HG02884 (cell line): ENCODE measurements around the gene ESYT1.
"Not testable (repeated sequence)": the region's sequence is repeated elsewhere in the genome, so short reads cannot be mapped to it uniquely, and the experiment has no call there.

ENCODE experiments used
- ATAC-seq: cut with Tn5 transposase; IDR thresholded peaks from one replicate; pipeline ENCODE4 v1.9.1; 2021; ENCODE audit warnings: mild to moderate bottlenecking, moderate library complexity; ENCODE audit not compliant: unreplicated experiment

Gene ESYT1

DNA sequence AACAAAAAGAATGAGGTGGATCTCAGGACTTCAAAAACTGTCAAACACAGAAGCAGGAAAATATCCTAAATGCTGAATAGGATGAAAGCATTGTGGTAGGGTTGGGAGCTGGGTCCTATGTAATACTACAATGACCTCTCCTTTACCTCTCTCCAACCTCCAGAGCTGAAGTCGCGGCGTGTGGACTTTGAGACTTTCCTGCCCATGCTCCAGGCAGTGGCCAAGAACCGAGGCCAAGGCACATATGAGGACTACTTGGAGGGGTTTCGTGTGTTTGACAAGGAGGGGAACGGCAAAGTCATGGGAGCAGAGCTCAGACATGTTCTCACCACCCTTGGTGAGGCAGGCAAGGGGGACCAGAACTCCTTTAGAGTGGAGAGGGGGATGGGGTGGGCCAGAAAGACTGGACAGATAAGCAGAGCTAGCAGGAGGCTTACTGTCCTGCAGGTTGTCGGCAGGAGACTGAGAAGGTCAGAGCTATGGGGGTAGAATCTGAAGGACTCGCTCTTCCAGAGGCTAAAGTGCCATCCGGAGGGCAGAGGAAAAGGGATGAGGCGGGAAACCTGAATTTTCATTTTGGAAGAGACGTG lies 27.3 kb downstream of the ESYT1 start:
- no peak for ATAC-seq

DNA sequence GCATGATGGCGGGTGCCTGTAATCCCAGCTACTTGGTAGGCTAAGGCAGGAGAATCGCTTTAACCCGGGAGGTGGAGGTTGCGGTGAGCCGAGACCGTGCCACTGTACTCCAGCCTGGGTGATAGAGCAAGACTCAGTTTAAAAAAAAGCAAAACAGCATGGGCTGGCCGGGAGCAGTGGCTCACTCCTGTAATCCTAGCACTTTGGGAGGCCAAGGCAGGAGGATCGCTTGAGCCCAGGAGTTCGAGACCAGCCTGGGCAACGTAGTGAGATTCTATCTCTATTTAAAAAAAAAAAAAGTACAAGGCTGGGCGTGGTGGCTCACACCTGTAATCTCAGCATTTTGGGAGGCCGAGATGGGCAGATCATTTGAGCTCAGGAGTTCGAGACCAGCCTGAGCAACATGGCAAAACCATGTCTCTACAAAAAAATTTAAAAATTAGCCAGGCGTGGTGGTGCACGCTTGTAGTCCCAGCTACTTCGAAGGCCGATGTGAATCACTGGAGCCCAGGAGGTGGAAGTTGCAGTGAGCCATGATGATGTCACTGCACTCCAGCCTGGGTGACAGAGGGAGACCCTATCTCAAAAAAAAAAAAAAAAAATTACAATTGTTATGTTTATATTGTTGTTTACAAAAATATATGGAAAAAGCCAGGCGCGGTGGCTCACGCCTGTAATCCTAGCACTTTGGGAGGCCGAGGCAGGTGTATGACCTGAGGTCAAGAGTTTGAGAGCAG lies 28.6 kb downstream of the ESYT1 start:
- not testable (repeated sequence) for ATAC-seq

DNA sequence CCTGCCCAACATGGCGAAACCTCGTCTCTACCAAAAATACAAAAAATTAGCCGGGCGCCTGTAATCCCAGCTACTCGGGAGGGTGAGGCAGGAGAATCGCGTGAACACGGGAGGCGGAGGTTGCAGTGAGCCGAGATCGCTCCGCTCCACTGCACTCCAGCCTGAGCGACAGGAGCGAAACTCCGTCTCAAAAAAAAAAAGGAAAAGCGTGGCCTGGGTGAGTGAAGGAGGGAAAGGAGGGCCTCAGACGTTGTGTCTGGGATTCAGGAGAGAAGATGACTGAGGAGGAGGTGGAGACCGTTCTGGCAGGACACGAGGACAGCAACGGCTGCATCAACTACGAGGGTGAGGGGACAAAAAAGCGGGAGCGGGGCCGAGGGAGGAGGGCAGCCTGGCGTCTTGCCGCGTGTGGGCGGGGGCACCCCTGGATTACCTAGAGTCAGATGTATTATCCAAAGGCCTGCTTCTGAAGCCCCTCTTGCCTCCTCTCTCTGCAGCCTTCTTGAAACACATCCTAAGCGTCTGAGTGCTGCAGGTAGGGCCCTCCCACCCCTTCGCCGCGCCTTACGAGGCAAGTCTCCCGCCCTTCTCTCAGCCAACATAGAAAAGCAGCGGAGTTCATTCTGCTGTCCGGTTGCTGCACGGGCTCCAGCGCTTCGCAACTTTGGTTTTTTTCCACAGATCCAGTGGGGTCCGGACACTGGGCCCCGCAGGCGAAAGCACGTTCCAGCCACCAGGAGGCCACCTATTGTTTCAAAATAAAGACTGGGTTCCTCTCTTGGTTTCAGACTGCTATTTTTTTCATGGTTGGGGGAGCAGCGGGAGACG lies 29.3 kb downstream of the ESYT1 start:
- peak; percentile 21 for ATAC-seq

DNA sequence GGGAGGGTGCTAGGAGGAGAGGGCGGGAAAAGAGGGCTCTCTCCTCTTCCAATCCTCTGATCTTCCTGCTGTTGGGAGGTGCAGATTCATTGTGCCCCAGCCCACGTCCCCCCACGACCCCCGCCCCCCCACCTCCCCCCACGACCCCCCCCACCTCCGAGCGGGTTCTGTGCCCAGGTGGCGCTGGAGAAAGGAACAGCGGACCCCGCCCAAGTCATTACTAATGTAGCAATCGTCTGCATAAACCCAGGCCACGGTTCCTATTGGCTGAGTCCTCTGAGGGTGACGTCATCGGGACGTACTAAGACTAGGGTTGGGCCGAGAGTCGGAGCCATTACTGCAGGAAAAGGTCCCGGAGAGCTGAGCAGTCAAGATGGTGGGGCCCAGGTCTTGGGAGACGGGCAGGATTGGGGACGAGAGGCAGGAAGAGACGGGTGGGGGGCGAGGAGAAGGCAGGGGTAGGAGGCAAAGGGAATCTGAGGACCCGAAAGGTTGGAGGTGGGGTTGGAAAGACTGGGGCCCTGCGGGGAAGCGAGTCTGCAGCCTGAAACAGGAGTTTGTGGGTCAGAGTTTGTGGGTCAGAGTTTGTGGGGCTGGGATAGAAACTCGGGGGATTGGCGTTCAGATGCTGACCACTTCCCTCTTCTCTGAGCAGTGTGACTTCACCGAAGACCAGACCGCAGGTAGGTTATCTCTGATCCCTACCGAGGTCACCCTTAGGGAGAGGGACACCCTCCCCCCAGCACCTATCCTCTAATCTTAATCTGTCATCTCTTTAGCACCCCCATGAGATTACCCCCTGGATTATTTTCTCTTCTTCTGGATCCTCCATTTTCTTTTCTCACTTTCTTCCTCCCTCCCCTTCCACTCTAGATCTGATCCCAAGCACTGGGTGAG lies 30.2 kb downstream of the ESYT1 start, which contains the start of gene MYL6:
TSS of gene MYL6 (plus strand) at position 331 of the 897 bp plus-strand sequence. CDS start at position 374, 43 bp downstream.
- ATAC-seq: peak; percentile 86

DNA sequence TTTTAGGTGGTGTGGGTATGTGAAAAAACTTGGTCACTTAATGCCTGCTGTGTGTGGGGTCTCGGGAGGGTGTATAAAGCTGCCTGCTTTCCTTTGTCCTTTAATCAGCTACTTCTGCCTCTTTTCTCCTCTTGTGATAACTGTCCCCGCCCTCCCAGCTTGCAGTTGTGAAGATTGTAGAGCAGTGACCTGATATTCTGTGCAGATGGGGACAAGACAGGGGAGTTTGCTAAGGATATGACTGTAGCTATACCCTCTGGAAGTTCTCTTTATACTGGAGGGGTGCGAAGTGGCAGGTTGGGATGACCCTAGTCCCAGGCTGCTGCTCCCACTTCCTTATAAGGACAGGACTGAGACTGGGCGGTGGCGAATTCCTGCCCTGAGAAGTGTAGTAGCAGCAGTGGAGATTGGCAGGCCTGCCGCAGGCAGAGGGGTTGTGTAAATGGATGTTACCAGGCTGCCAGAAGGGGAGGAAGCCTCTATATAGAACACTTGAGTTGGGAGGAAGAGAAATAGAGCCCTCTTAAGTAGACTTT lies 30.9 kb downstream of the ESYT1 start:
- no peak for ATAC-seq

DNA sequence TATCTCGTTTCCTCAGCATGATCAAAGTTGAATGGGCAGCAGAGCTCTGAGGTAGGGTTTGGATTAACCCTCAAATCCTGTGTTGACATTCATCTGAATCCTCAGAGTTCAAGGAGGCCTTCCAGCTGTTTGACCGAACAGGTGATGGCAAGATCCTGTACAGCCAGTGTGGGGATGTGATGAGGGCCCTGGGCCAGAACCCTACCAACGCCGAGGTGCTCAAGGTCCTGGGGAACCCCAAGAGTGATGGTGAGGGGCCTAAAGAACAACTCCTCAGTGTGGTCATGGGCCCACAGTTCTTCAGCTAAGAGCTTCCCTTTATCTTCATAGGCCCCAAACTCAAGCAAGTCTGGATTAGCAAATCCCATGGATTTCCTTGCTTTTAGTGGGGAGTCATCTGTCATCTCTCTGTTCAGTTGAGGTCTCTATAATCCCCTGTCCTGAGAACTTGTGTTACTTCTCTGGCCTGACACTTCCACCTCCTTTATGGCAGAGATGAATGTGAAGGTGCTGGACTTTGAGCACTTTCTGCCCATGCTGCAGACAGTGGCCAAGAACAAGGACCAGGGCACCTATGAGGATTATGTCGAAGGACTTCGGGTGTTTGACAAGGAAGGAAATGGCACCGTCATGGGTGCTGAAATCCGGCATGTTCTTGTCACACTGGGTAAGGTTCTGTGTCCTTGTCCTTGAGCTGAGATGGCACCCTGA lies 31.6 kb downstream of the ESYT1 start:
- no peak for ATAC-seq

DNA sequence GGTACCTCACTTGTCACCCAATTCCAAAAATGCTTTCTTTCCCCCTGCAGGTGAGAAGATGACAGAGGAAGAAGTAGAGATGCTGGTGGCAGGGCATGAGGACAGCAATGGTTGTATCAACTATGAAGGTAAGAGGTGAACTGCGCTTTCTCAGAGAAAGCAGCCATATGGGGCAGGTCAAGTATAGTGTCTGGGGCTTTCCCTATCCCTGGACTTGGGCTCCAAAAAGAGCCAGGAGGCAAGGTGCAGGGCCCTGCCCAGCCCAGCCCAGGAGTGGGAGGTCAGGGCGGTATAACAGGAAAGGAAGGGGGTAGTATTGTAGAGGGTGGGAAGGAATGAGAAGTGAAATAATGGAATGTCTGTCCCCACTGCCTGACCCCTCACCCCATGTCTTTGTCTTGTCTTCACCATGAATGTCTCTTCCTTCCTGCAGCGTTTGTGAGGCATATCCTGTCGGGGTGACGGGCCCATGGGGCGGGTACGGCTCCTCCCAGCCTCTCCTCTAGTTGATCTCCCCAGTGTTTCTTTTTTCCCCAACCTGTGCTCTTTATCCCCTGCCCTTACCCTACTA lies 32.2 kb downstream of the ESYT1 start:
- ATAC-seq: no peak

DNA sequence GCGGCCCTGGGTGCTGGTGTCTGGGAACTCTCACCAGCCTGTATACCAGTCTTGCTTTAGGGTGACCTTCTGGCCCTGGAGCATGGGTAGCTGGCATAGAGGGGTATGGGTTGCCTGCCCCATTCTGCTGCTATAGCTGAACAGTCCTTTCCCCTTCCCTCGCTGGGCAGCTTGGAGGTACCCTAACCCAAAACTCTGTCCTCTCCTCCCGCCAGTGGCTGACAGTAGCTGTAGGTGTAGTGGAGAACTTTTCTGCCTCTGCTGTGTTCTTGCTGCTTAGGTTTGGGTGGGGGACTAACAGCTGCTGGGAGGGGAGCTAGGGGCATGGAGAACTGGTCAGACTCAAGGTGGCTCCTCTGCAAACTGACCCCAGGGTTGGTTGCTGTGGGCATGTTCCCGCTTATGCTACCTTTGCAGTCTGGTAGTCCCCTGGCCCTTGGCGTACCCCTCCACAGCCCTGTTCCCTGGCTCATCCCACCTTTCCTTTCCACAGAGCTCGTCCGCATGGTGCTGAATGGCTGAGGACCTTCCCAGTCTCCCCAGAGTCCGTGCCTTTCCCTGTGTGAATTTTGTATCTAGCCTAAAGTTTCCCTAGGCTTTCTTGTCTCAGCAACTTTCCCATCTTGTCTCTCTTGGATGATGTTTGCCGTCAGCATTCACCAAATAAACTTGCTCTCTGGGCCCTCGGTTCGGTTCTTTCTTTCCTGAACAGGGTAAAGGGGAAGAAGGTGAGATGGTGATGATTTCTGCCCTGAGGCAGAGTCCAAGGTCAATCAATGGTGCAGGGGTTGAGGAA lies 33.0 kb downstream of the ESYT1 start:
- ATAC-seq: no peak

DNA sequence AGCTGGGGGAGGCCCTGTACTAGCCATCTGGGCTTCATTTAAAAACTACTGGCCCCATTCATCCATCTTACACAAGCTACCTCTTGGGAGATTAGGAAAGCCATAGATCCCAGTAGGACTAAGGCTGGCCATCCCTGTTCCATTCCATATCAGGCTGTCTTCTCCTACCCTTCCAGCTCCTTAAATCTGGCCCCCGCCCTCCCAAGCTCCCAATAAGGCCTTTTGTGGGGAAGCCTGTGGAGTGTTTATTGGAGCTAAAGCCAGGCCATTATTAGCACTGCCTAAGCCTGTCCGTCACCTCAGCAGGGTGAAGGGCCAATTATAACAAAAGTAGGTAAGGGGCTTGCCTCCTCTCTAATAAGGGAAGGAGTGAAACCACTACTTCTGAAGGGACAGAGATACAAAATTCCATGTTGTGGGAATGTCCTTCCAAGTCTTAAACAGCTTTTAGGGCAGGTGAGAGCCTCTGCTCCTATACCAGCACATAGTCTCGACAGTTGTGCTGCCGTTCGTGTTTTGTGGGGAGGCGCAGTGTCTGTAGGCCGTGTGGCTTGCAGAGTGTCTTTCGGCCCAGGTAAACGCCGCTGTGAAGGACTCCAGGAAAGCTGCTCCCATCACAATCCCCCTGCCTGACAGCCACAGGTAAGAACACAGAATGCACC lies 33.8 kb downstream of the ESYT1 start:
- no peak for ATAC-seq

DNA sequence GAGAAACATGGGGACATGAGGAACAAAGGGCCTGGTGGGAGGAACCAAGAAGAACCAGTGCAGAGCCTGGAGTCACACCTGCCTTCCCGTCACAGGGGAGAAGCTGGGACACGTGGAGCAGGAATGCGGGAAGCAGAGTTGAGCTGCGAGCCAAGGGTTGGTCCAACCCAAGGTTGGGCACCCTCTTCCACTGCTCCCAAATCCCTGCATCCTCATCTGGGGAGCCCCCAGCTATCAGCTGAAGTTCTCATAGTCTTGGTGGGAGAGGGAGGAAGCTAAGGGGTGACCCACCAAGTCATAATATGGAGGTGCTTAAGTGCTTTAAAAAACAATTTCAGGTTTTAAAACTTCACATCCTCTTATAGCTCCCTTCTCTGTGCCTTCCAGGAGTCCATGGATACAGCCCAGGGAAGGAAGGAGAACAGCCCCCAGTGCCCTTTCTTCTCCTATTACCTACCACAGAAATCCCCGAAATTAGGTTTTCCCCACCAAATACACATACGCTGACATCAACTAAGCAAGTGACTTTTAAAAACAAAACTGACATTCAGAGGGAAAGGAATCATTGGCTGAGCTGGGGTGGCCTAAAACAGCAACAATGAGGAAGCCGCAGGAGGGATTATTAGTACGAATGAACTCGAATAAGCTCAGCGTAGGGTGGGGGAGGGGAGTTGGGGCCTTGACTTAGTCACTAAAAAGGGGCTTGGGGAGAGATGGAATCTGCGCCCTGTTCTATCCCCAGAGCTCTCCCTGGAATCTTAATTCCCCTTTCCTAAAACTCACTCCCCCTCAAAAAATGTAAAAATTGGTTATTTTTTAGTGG lies 34.6 kb downstream of the ESYT1 start:
- ATAC-seq: no peak

DNA sequence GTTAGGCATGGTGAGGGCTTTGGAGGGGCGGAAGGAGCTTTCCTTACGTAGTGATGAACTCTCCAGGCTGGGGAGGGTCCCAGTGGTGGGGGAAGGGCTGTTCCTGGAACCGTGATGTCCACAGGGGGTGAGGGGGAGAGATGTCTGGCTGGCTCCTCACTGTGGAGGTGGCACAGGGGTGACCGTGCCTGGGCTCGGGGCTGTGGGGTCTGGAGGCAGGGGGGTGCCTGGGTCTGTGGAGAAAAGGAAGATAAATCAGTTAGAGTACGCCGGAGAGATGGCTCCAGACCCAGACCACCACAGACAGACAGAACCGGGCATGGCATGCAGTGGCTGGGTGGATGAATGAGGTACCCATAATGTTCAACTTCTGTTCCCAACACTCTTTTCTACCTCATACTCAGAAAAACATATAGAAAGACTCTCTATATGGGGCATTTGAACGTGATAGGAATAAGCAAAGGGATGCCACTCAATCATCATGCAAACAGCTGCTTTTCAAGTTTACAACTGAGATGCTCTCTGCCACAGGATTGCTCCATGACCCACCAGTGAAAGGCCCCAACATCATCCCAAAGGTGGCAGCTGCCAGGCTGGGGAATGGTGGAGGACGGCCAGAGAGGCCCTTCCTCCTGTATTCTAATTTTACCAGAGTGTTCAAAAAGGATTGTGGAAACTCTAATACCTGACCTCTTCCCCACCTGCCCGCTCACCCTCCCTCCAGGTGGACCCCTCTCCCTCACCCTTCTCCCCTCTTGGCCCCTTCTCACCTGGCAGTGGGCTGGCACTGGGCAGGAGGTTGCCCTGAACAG lies 35.7 kb downstream of the ESYT1 start:
- no peak for ATAC-seq

DNA sequence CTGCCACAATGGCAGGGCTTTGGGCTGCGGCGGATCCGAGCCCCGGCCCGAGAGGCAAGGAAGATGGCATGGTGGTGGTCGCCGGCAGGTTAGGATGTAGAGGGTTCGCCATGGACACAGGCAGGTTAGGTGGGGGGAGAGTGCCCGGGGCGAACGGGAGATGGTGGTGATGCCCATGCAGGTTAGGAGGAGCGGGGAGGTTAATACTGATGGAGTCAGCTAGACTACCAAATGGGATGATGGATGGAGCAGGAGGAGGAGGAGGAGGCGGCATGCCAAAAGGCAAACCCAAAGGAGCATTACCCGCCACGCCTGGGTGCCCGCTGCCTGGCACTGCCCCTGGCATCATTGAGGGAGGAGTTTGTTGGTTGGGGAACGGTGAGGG lies 36.3 kb downstream of the ESYT1 start:
- no peak for ATAC-seq

DNA sequence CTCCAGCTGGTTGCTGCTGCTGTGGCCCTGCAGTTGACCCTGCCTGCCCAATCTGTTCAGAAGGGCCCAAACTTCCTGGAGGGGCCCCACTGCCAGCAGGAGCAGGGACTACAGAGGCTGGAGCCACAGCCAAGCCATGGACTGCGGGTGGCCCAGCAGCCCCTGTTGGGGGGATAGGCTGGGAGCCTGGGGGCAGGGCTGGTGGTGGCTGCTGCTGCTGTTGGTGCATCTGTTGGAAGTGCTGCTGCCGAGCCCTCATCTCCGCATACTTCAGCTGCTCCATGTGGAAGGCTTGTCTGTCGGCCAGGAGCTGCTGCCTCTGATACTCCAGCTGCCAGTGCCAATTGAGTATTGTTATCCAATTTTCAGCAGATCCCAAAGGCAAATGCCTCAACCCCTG lies 37.3 kb downstream of the ESYT1 start:
- no peak for ATAC-seq

DNA sequence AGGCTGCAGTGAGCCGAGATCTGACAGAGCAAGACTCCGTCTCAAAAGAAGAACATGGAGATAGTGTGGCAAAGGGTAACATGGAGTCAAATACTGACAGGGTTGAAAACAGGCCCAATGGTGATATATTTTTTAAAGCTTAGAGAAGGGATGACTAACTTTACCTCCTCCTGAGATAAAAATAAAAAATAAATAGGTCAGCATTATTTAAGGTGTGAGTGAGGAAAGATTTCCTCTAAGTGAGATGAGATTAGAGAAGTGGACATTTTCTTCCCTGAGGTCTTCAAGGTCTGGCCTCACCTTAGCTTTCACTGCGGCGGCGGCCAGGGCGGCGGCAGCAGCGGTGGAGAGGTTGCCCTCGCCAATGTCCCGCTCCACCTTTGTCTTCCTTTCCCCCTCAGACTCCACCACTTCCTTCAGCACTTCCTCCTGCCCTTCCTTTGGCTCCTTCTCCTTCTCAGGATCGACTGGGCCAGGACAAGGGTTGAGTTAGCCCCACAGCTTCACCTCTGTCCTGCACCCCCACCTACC lies 41.2 kb downstream of the ESYT1 start:
- no peak for ATAC-seq

DNA sequence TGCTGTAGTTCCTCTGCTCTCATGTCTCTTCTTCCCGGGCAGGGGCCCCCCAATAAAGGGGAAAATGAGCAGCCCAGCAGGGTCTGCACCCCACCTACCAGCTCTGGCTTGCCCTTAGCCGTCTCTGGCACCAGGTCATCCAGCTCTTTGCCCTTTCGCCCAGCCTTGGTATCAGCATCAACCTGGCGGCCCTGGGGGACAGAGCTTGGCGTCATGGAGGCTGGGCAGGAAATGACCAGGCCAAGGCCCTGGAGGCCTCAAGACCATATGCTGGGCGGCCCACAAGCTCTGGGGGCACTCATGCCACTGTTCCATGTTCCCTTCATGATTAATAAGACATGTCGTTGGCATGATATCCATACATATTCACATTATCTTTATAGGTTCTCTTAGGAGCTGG lies 44.8 kb downstream of the ESYT1 start:
- no peak for ATAC-seq

DNA sequence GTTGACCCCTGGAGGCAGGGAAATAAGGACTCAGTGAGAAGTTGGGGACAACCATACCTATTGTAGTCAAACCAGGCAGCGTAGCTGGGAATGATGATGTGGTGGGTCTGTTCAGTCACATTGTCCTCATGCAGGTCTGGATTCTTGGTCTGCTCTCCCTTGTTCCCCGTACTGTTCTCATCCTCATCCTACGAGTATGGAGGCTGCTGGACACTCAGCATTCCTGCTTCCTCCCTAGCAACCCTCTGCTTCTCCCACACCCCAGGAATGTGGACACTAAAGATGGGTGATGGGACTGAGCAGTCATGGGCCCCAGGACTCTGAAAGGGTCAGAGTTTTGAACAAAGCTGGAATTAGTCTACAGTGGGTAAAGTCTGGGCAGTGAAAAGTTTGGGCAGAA lies 50.3 kb downstream of the ESYT1 start:
- ATAC-seq: no peak
